Ovary (tissue), 9 donors: ENCODE results near the gene HSDL2. TPM values are rescaled to one million over a fixed set of nuclear protein-coding genes. Genes with fewer than 3 reads are reported as not detected.
A peak's percentile ranks its signal among the peaks of the same experiment; 100 is the strongest.

Source experiments
- DNase-seq, 5 donors: peaks; one replicate each; pipeline ENCODE4 v3.0.0-alpha.2; 2019 to 2020
- H3K27ac ChIP-seq, 2 donors: fragments of 200-600 bp; one replicate each; pipeline versions ENCODE4 v1.5.1 to v1.8.0; 2019 to 2022
- H3K27me3 ChIP-seq: fragments of 200-600 bp; one replicate; pipeline ENCODE4 v1.8.0; 2022
- H3K36me3 ChIP-seq: fragments of 200-600 bp; sonication (generic); one replicate; pipeline ENCODE4 v1.5.1; 2019
- H3K4me1 ChIP-seq: one replicate; pipeline ENCODE4 v1.8.1; 2013; ENCODE audit warnings: mild to moderate bottlenecking, moderate library complexity; ENCODE audit not compliant: insufficient read depth
- H3K4me3 ChIP-seq: fragments of 200-600 bp; sonication (generic); one replicate; pipeline ENCODE4 v1.5.1; 2017
- H3K9me3 ChIP-seq, 2 donors: fragments of 200-600 bp in 1 of 2; sonication (generic) in 1 of 2; one replicate each; pipeline versions ENCODE4 v1.5.1 to v1.8.1; 2013 to 2019; ENCODE audit warnings: mild to moderate bottlenecking in 1 of 2, moderate library complexity in 1 of 2
- CTCF ChIP-seq, 3 donors: fragments of 450-650 bp in 2 of 3; fragments of 200-600 bp in 1 of 3; IDR thresholded peaks; one replicate each; pipeline versions ENCODE4 v1.5.1 to v1.8.0; 2016 to 2022; ENCODE audit warnings: antibody characterized with exemption in 3 of 3, mild to moderate bottlenecking in 1 of 3
- EP300 ChIP-seq: sonication (generic); formaldehyde crosslinking; IDR thresholded peaks from one replicate; pipeline ENCODE4 v1.6.1; 2017; ENCODE audit warnings: antibody characterized with exemption
- POLR2A ChIP-seq: fragments of 450-650 bp; IDR thresholded peaks from one replicate; pipeline ENCODE4 v1.6.1; 2017; ENCODE audit warnings: antibody characterized with exemption, mild to moderate bottlenecking, moderate library complexity
- WGBS, 3 donors: extraction: QIAGEN DNeasy Blood & Tissue Kit in 1 of 3; methylation state at CpG; one replicate each; pipeline versions ENCODE4 v1.1.5 to v1.1.7; 2013 to 2017; 5-methylcytosine and 5-hydroxymethylcytosine counted together
- intact Hi-C, 4 donors: fragments of 100-400 bp; cut with DNase I; formaldehyde crosslinking; loops; one replicate each; pipeline versions ENCODE4 v1.11.0 to v1.15.1; 2022 to 2023
- polyA plus RNA-seq, 2 donors: library from polyadenylated mRNA; stranded (reverse); fragments of 200-250 nt in 1 of 2; fragments of 350-450 nt in 1 of 2; fragmentation: Illumina TruSeq in 1 of 2; extraction: RNeasy Lipid Tissue Mini Kit (QIAGEN cat#74804) in 1 of 2; gene quantifications; one replicate each; pipeline ENCODE4 v1.2.3, GENCODE V29; 2013 to 2014
- total RNA-seq, 7 donors: library from RNA; depleted of rRNA in 2 of 7; stranded (reverse); fragments of >200 nt in 2 of 7; fragmentation: NEBNext Ultra II Directional in 3 of 7; extraction: Animal tissue kit (Norgen Biotek cat#: 25700) in 3 of 7; gene quantifications; one replicate each; pipeline versions ENCODE4 v1.1.0 to v1.2.4, GENCODE V29; 2016 to 2023
- donor health status: DM: no; HTN: no; CAD: no; lungs with moderate emphysema.
- donor health status: DM: no; HTN: no; CAD: no.
- donor health status: Bipolar disorder and iron deficiency.
- donor health status: DM: yes; HTN: yes; CAD: no.
- donor health status: DM: no; HTN: no; CAD: no.
- donor health status: DM: yes; HTN: yes; CAD: no.

HSDL2 gene
- total and polyA plus RNA-seq, 9 donors = 44.8 to 79.9 (median 66.1) TPM

- intact Hi-C loops = no loop called here
- no peak overlapping the region for H3K27ac ChIP-seq
Measured at GRCh38 chr9:112446080-112446479, 66.2 kb downstream of the HSDL2 start.

DNA sequence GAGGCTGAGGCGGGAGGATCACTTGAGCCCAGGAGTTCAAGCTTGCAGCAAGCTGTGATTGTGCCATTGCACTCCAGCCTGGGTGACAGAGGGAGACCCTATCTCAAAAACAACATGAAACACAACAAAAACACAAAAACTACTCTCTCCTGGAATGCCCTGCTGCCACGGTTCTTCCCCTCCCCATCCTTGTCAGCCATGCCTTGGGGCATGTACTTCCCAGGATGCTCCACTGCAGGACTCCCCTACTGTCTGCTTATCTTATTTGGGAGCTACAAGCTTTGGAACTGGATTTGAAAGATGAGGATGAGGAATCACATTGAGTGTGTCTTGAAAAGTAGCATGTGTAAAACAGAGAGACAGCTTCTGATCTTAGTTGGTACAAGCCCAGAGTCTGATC lies 66.6 kb downstream of the HSDL2 start:
- H3K27me3 ChIP-seq = no peaks in the 10 kb centered on the region
- H3K27ac ChIP-seq = peak overlapping the region in 1 of 2 donors; percentile 31
- H3K4me3 ChIP-seq = no peak overlapping the region
- H3K9me3 ChIP-seq = no peaks in the 10 kb centered on the region
- H3K36me3 ChIP-seq = no peaks in the 10 kb centered on the region
- intact Hi-C loops = no loop called here
- H3K4me1 ChIP-seq = peaks cover 1% of the 10 kb centered on the region
- WGBS, 3 donors = 69 to 70% (median 69%) methylated on average over 2 of the region's 2 CpGs
- DNase-seq = no peak
- no peak for TF ChIP-seq CTCF (IDR thresholded peaks at IDR 0.05)
- TF ChIP-seq POLR2A = no peak
- no peak for TF ChIP-seq EP300

More at GRCh38 chr9:112446080-112446479, 66.2 kb downstream of the HSDL2 start:
- Histone ChIP-seq H3K27me3 (no peaks in the 10 kb centered on the region), H3K9me3 (no peaks in the 10 kb centered on the region), H3K4me1 (peaks cover 1% of the 10 kb centered on the region), H3K36me3 (no peaks in the 10 kb centered on the region), H3K4me3 (no peak overlapping the region)
- TF ChIP-seq EP300 (no peak), CTCF (IDR thresholded peaks at IDR 0.05) (no peak), POLR2A (no peak)
- 62 to 100% (median 97%) methylated on average over 2 of the region's 2 CpGs for WGBS, 3 donors
- no peak for DNase-seq

DNA sequence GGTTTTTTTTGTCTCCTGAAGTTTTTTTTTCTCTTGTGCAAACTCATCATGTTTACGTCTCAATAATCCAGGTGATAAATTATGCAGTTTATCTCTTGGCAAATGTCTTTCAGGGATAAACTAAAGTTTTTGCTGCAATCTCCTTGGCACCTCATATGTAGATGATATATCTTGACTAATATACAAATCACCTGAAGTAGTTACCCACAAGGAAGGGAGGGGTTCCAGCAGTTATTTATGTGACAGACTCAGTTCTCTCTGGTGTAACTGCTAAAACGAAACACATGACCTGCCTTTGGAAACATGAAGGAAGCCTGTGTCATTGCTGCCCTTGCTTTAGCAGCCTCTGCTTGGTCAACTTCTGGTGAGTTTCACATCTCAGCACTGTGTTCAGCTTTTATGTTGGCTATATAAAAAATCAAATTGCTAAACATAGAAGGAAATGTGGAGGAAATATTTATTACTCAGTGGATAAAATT lies 67.4 kb downstream of the HSDL2 start:
- H3K9me3 ChIP-seq = no peaks in the 10 kb centered on the region
- intact Hi-C loops = no loop called here
- no peak overlapping the region for H3K4me3 ChIP-seq
- no peaks in the 10 kb centered on the region for H3K36me3 ChIP-seq
- H3K27me3 ChIP-seq = no peaks in the 10 kb centered on the region
- no peak for DNase-seq
- WGBS, 3 donors = 19 to 21% (median 19%) methylated on average over 2 of the region's 2 CpGs
- no peak overlapping the region for H3K27ac ChIP-seq
- H3K4me1 ChIP-seq = no peaks in the 10 kb centered on the region
- no peak for TF ChIP-seq POLR2A

GRCh38 chr9:112462855-112463254 lies 82.9 kb downstream of the HSDL2 start:
- 99 to 100% (median 100%) methylated on average over 1 of the region's 1 CpG for WGBS, 3 donors
- Histone ChIP-seq H3K4me1 (peaks cover 2% of the 10 kb centered on the region), H3K9me3 (no peaks in the 10 kb centered on the region), H3K27me3 (no peaks in the 10 kb centered on the region), H3K4me3 (no peak overlapping the region), H3K36me3 (no peaks in the 10 kb centered on the region), H3K27ac (no peak overlapping the region)
- intact Hi-C loops = no loop called here
- no peak for DNase-seq
- no peak for TF ChIP-seq EP300
- no peak for TF ChIP-seq CTCF (IDR thresholded peaks at IDR 0.05)

GRCh38 chr9:112465352-112465751 lies 85.4 kb downstream of the HSDL2 start:
- Histone ChIP-seq H3K27ac (no peak overlapping the region), H3K27me3 (no peaks in the 10 kb centered on the region), H3K4me1 (peaks cover 2% of the 10 kb centered on the region), H3K4me3 (no peak overlapping the region), H3K9me3 (no peaks in the 10 kb centered on the region), H3K36me3 (no peaks in the 10 kb centered on the region)
- no peak for DNase-seq
- 94 to 95% (median 95%) methylated on average over 4 of the region's 4 CpGs for WGBS, 3 donors
- intact Hi-C loops = no loop called here
- no peak for TF ChIP-seq CTCF (IDR thresholded peaks at IDR 0.05)
- no peak for TF ChIP-seq POLR2A
- no peak for TF ChIP-seq EP300
